Measurements from ENCODE around the gene INTS13.

- TF ChIP-seq POLR2A (IDR thresholded peaks at IDR 0.05; ENCODE audit: low read depth, low read length): no peak
- no peak for TF ChIP-seq RFX5 (IDR thresholded peaks at IDR 0.05; ENCODE audit: low read depth, low read length)
- TF ChIP-seq BHLHE40 (IDR thresholded peaks at IDR 0.05; ENCODE audit: low read depth, low read length): no peak
Observed at GRCh38 chr12:26891704-26892103, 46.1 kb downstream of the INTS13 start.

All from IMR-90 (cell line).